Activated CD8-positive, alpha-beta memory T cell treated with anti-CD3 and anti-CD28 coated beads, Interleukin-2, amount 50 U/mL, for 48 hours (primary cell): ENCODE measurements around the gene TRIOBP.
A peak's percentile ranks its signal among the peaks of the same experiment; 100 is the strongest.
"Not testable (repeated sequence)": the region's sequence is repeated elsewhere in the genome, so short reads cannot be mapped to it uniquely, and the experiment has no call there.

Experiments used
- DNase-seq: peaks from one replicate; pipeline ENCODE4 v3.0.0-alpha.2; 2020

TRIOBP gene

GRCh38 chr22:37782340-37783168 lies 85.7 kb downstream of the TRIOBP start:
- no peak for DNase-seq

GRCh38 chr22:37784829-37785495 lies 88.1 kb downstream of the TRIOBP start:
- no peak for DNase-seq

GRCh38 chr22:37790234-37790633 lies 93.4 kb downstream of the TRIOBP start:
- DNase-seq, result no peak

- no peak for DNase-seq
Observed at GRCh38 chr22:37792494-37792893, 95.6 kb downstream of the TRIOBP start.

GRCh38 chr22:37794376-37794775 lies 97.5 kb downstream of the TRIOBP start:
- DNase-seq, result no peak

- no peak for DNase-seq
Observed at GRCh38 chr22:37796079-37796478, 99.2 kb downstream of the TRIOBP start.

- DNase-seq, result not testable (repeated sequence)
Observed at GRCh38 chr22:37797259-37797658, 100.4 kb downstream of the TRIOBP start.

GRCh38 chr22:37797874-37798500 lies 101.1 kb downstream of the TRIOBP start:
- DNase-seq, result no peak

GRCh38 chr22:37799979-37800378 lies 103.1 kb downstream of the TRIOBP start:
- not testable (repeated sequence) for DNase-seq

GRCh38 chr22:37801946-37802309 lies 105.1 kb downstream of the TRIOBP start:
- DNase-seq, result no peak

- no peak for DNase-seq
Observed at GRCh38 chr22:37802310-37803194, 105.7 kb downstream of the TRIOBP start.

- no peak for DNase-seq
Observed at GRCh38 chr22:37803195-37803638, 106.4 kb downstream of the TRIOBP start.

- no peak for DNase-seq
Observed at GRCh38 chr22:37803639-37804351, 106.9 kb downstream of the TRIOBP start.

GRCh38 chr22:37804352-37804880 lies 107.6 kb downstream of the TRIOBP start:
- no peak for DNase-seq

GRCh38 chr22:37804881-37805809 lies 108.3 kb downstream of the TRIOBP start:
- DNase-seq, result peak; percentile 92

- DNase-seq, result no peak
Observed at GRCh38 chr22:37805810-37806277, 109.0 kb downstream of the TRIOBP start.

- DNase-seq, result no peak
Observed at GRCh38 chr22:37806409-37807333, 109.8 kb downstream of the TRIOBP start.

- DNase-seq, result peak; percentile 94
Observed at GRCh38 chr22:37807410-37808293, 110.8 kb downstream of the TRIOBP start, which contains the start of gene GCAT. GCAT (plus strand) TSS chr22:37807934; CDS start chr22:37807968, 34 bp downstream.
